Eye (tissue), 1 donor: ENCODE data around the gene CRTAC1.
"Not testable (repeated sequence)": the region's sequence is repeated elsewhere in the genome, so short reads cannot be mapped to it uniquely, and the experiment has no call there.

Experiments used
- DNase-seq: peaks from one replicate; pipeline ENCODE4 v3.0.0-alpha.2; 2015

CRTAC1 gene

GRCh38 chr10:97865488-97865887 is 164.9 kb downstream of the CRTAC1 start:
- no peak for DNase-seq

GRCh38 chr10:97863808-97864207 is 166.6 kb downstream of the CRTAC1 start:
- DNase-seq: no peak

GRCh38 chr10:97861924-97862323 is 168.5 kb downstream of the CRTAC1 start:
- DNase-seq: no peak

GRCh38 chr10:97861097-97861750 is 169.2 kb downstream of the CRTAC1 start:
- DNase-seq: no peak

GRCh38 chr10:97858001-97858439 is 172.4 kb downstream of the CRTAC1 start:
- no peak for DNase-seq

- no peak for DNase-seq
Measured at GRCh38 chr10:97854743-97855142, 175.7 kb downstream of the CRTAC1 start.

- DNase-seq: no peak
Measured at GRCh38 chr10:97852840-97853405, 177.5 kb downstream of the CRTAC1 start.

- no peak for DNase-seq
Measured at GRCh38 chr10:97852277-97852676, 178.1 kb downstream of the CRTAC1 start.

GRCh38 chr10:97851341-97852001 is 178.9 kb downstream of the CRTAC1 start:
- no peak for DNase-seq

- peak; percentile 53 for DNase-seq
Measured at GRCh38 chr10:97850446-97850845, 180.0 kb downstream of the CRTAC1 start.

- DNase-seq: peak; percentile 80
Measured at GRCh38 chr10:97849687-97850402, 180.6 kb downstream of the CRTAC1 start, which contains the start of gene GOLGA7B. GOLGA7B (plus strand) TSS chr10:97849843; CDS start chr10:97850304, 461 bp downstream.

- no peak for DNase-seq
Measured at GRCh38 chr10:97849103-97849686, 181.2 kb downstream of the CRTAC1 start.

- DNase-seq: no peak
Measured at GRCh38 chr10:97844678-97845077, 185.7 kb downstream of the CRTAC1 start.

GRCh38 chr10:97843972-97844371 is 186.4 kb downstream of the CRTAC1 start:
- not testable (repeated sequence) for DNase-seq

GRCh38 chr10:97843281-97843671 is 187.1 kb downstream of the CRTAC1 start:
- no peak for DNase-seq

- DNase-seq: no peak
Measured at GRCh38 chr10:97842656-97843280, 187.7 kb downstream of the CRTAC1 start.

- not testable (repeated sequence) for DNase-seq
Measured at GRCh38 chr10:97842114-97842513, 188.3 kb downstream of the CRTAC1 start.

- not testable (repeated sequence) for DNase-seq
Measured at GRCh38 chr10:97841166-97841565, 189.3 kb downstream of the CRTAC1 start.

- DNase-seq: no peak
Measured at GRCh38 chr10:97838091-97838490, 192.3 kb downstream of the CRTAC1 start.

- DNase-seq: no peak
Measured at GRCh38 chr10:97836446-97836845, 194.0 kb downstream of the CRTAC1 start.

- DNase-seq: no peak
Measured at GRCh38 chr10:97831259-97831658, 199.2 kb downstream of the CRTAC1 start.

GRCh38 chr10:97830064-97830463 is 200.4 kb downstream of the CRTAC1 start:
- no peak for DNase-seq

GRCh38 chr10:97828721-97829120 is 201.7 kb downstream of the CRTAC1 start:
- DNase-seq: no peak
